GM06990 (cell line): ENCODE measurements around the gene AUTS2.

Experiments
- DNase-seq: peaks from one replicate; pipeline ENCODE4 v3.0.0-alpha.2; 2011; ENCODE audit not compliant: insufficient read length; ENCODE audit errors: extremely low read depth
- H3K27me3 ChIP-seq: replicated peaks from 2 replicates; pipeline ENCODE4 v1.6.0; 2011; ENCODE audit warnings: low read length; ENCODE audit not compliant: control insufficient read depth, insufficient read depth
- H3K36me3 ChIP-seq: 2 replicates; pipeline ENCODE4 v1.5.1; 2011; ENCODE audit warnings: low read length; ENCODE audit not compliant: control insufficient read depth, insufficient read depth
- H3K4me3 ChIP-seq: replicated peaks from 2 replicates; pipeline ENCODE4 v1.5.1; 2011; ENCODE audit warnings: low read depth, mild to moderate bottlenecking, control low read depth, low read length
- CTCF ChIP-seq: IDR thresholded peaks from 2 replicates; pipeline ENCODE4 v1.5.1; 2011; ENCODE audit warnings: low read length, control low read depth, mild to moderate bottlenecking, inconsistent platforms; ENCODE audit not compliant: insufficient read depth, poor library complexity, severe bottlenecking

The AUTS2 gene

GRCh38 chr7:69696686-69697685 is 98.7 kb downstream of the AUTS2 start:
- Histone ChIP-seq H3K27me3 (no peaks in the 10 kb centered on the region), H3K4me3 (no peak overlapping the region), H3K36me3 (no peaks in the 10 kb centered on the region)
- TF ChIP-seq CTCF: no peak
- no peak for DNase-seq

DNA sequence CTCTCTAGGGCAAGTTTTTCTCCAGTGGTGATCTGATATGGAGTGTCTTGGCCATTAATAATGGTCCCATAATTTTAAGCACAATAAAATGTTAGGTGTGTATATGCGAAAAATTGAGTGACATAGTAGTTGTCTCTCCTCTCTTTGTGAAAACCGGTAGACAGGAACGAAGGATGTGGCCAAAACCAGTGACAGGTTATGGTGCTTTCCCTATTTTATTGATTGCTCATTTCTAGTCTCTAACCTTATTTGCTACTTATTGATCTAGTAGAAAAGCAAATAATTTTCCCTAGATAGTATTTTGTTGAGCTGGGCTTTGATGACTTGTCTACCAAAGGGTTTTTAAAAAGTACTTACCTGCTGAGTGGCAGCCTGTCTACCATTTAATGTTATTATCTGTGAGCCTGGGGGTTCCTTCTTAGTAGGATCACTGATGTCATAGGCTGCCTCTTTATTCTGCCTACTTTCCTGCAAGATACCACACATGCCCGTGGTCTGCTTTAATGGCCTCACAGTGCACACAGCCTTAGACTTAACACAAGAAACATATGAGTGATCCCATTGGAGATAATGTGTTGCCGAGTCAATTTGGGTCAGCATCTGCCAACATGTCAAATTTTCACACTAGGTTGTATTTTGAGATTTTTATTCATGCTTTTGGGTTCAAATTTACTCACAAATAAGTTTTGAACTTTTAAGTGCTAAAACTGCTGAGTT is 100.0 kb downstream of the AUTS2 start:
- Histone ChIP-seq H3K36me3 (no peaks in the 10 kb centered on the region), H3K4me3 (no peak overlapping the region), H3K27me3 (no peaks in the 10 kb centered on the region)
- TF ChIP-seq CTCF: no peak
- DNase-seq: no peak

DNA sequence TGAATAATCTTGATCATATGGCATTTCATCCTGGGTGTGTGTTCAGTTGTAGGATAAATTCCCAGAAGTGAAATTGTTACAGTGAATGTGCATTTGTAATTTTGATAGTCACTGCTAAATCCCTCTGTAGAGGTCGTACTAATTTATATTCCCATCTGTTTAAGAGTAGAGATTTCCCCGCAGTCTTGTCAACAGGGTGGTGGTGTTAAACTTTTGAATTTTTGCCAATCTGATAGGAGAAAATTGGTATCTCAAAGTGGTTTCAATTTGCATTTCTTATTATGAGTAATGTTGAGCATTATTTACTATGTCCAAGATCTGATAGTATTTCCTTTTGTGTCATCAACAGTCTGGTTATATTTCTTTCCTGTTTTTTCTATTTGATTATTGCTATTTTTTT is 101.7 kb downstream of the AUTS2 start:
- DNase-seq: no peak
- no peaks in the 10 kb centered on the region for H3K27me3 ChIP-seq

GRCh38 chr7:69700331-69700730 is 102.1 kb downstream of the AUTS2 start:
- DNase-seq: no peak

More for the DNA sequence above, 101.7 kb downstream of the AUTS2 start:
- H3K4me3 ChIP-seq: no peak overlapping the region
- H3K36me3 ChIP-seq: no peaks in the 10 kb centered on the region
- TF ChIP-seq CTCF: no peak

DNA sequence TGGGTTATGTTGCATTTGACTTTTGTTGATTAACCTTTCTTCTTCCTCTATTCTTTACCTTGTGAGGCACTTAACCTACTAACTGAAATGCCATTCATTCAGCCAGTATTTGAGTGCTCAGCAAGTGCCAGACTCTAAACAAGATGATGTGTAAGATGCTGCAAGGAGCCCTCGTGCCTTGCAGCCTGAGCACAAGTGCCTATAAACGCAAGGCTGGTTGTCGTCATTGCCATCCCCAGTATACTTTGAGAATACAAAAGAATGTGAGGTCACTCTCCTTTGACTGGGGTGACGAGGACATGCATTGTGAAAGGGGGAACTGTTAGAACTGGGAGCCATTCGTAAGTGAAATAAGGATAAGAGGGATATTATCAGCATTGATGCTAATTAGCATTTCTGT is 103.0 kb downstream of the AUTS2 start:
- no peak for TF ChIP-seq CTCF
- no peak for DNase-seq
- H3K36me3 ChIP-seq: no peaks in the 10 kb centered on the region
- no peaks in the 10 kb centered on the region for H3K27me3 ChIP-seq
- H3K4me3 ChIP-seq: no peak overlapping the region

More at GRCh38 chr7:69700331-69700730, 102.1 kb downstream of the AUTS2 start:
- no peak for TF ChIP-seq CTCF
- no peaks in the 10 kb centered on the region for H3K36me3 ChIP-seq
- no peaks in the 10 kb centered on the region for H3K27me3 ChIP-seq
- no peak overlapping the region for H3K4me3 ChIP-seq
